ENCODE measurements around the gene WDR45B.

DNA sequence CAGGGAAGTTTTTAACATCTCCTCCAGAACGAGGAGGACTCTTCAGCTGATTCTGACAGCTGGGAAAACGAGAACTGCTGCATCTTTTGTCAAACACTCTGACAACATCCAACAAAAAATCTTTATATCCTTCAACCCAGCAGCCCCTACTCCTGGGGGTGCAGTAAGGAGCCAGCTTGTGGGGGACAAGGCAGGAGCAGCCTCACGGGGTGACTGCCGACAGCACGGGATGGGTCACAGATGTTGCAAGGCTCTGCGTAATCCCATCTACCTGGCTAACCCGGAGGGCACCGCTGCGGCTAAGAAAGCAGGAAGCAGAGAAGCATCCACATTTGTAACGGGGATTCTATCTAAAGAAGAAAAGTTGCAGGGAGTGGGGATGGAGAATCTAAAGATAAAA lies 28.6 kb downstream of the WDR45B start:
- TF ChIP-seq, protein P1, sequence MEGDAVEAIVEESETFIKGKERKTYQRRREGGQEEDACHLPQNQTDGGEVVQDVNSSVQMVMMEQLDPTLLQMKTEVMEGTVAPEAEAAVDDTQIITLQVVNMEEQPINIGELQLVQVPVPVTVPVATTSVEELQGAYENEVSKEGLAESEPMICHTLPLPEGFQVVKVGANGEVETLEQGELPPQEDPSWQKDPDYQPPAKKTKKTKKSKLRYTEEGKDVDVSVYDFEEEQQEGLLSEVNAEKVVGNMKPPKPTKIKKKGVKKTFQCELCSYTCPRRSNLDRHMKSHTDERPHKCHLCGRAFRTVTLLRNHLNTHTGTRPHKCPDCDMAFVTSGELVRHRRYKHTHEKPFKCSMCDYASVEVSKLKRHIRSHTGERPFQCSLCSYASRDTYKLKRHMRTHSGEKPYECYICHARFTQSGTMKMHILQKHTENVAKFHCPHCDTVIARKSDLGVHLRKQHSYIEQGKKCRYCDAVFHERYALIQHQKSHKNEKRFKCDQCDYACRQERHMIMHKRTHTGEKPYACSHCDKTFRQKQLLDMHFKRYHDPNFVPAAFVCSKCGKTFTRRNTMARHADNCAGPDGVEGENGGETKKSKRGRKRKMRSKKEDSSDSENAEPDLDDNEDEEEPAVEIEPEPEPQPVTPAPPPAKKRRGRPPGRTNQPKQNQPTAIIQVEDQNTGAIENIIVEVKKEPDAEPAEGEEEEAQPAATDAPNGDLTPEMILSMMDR (IDR thresholded peaks at IDR 0.05): no peak
- no peak for TF ChIP-seq POLR2AphosphoS5 (IDR thresholded peaks at IDR 0.05; ENCODE audit: low read depth, low read length)
- TF ChIP-seq SIN3A (IDR thresholded peaks at IDR 0.05; ENCODE audit: borderline replicate concordance, insufficient read depth, low read depth, low read length): no peak
- TF ChIP-seq, protein P2, sequence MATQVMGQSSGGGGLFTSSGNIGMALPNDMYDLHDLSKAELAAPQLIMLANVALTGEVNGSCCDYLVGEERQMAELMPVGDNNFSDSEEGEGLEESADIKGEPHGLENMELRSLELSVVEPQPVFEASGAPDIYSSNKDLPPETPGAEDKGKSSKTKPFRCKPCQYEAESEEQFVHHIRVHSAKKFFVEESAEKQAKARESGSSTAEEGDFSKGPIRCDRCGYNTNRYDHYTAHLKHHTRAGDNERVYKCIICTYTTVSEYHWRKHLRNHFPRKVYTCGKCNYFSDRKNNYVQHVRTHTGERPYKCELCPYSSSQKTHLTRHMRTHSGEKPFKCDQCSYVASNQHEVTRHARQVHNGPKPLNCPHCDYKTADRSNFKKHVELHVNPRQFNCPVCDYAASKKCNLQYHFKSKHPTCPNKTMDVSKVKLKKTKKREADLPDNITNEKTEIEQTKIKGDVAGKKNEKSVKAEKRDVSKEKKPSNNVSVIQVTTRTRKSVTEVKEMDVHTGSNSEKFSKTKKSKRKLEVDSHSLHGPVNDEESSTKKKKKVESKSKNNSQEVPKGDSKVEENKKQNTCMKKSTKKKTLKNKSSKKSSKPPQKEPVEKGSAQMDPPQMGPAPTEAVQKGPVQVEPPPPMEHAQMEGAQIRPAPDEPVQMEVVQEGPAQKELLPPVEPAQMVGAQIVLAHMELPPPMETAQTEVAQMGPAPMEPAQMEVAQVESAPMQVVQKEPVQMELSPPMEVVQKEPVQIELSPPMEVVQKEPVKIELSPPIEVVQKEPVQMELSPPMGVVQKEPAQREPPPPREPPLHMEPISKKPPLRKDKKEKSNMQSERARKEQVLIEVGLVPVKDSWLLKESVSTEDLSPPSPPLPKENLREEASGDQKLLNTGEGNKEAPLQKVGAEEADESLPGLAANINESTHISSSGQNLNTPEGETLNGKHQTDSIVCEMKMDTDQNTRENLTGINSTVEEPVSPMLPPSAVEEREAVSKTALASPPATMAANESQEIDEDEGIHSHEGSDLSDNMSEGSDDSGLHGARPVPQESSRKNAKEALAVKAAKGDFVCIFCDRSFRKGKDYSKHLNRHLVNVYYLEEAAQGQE (IDR thresholded peaks at IDR 0.05; ENCODE audit: insufficient read depth in 1 of 2, low read depth in 2 of 2, low read length in 1 of 2): no peak
